ENCODE results near the gene SLC1A5.
"Not testable (repeated sequence)": the region's sequence is repeated elsewhere in the genome, so short reads cannot be mapped to it uniquely, and the experiment has no call there.

SLC1A5 gene

DNA sequence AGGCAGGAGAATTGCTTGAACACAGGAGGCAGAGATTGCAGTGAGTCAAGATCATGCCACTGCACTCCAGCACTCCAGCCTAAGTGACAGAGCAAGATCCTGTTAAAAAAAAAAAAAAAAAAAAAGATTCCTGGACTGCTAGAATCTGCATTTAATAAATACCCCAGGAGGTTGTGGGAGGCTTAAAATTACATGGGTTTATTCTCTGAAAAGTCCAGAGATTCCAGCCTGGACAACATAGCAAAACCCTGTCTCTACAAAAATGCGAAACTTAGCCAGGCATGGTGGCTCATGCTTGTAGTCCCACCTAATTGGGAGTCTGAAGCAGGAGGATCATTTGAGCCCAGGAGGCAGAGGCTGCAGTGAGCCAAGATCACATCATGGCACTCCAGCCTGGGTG is 9.5 kb upstream of the SLC1A5 start:
- no peak for DNase-seq

GRCh38 chr19:46791944-46792343 is 3.5 kb upstream of the SLC1A5 start:
- DNase-seq, result peak; percentile 2 to 73

- no peak for DNase-seq
Observed at GRCh38 chr19:46789371-46789770, 977 bp upstream of the SLC1A5 start.

DNA sequence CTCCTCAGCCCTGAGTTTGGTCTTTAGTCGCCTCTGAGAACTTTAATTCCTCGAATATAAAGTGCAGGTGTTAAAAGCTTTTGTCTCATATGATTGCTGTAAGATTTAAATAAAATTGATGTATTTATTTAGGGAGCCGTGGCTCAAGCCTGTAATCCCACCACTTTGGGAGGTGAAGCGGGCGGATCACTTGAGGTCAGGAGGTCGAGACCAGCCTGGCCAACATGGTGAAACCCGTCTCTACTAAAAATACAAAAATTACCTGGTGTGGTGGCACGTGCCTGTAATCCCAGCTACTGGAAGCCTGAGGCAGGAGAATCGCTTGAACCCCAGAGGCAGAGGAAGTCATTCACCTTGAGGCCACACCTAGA is 559 bp upstream of the SLC1A5 start:
- no peak for DNase-seq

DNA sequence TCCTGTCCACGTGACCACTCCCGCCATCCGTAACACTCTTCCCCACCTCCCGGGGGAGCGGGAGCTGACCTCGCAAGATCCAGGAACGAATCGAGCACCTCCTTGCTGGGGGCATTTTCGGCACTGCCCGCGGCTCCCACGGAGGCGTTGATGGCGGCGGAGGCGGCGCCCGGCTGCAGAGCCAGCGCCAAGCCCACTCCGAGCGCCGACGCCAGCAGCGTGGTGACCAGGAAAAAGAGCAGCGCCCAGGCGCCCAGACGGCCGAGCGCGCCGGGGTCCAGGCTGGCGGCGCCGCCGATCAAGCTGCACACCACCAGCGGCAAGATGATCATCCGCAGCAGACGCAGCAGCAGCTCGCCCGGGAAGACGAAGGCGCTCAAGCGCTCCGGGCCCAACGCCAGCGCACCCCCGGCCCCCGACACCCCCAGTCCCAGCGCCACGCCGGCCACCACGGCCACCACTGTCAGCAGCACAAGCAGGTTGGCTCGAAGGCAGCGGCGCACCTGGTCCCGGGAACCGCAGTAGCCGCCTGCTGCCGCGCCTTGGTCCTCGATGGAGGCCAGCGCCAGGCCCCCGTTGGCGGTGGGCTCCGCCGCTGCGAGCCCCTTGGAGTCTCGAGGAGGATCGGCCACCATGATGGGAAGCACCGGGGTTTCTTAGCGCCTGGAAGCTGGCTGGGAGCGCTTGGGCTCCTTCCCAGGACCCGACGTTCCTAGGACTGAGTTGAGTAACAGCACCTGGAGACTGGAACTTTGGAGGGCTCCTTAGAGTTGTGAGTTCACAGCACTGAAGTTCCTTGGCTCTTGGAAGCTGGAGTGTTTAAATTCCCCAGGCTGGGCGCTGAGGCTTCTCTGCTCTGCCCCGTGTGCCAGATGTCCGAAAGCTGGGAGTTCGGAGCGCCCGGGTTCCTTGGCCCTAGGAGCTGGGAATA is 798 bp downstream of the SLC1A5 start:
- DNase-seq, result peak; percentile 18 to 28

DNA sequence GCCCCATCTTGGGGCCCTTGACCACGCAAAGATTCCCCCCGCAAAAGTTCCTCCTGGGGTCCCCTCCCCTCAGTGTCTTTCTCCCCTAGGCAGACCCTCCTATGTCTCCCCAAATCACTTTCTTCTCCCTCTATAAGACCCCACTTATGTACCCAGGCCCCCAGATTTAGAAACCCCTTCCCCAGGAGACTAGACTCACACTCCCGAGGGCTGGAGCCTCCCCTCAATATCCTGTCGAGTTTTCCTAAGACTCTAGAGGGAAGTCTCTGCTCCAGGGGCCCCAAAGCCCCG is 1.4 kb downstream of the SLC1A5 start:
- no peak for DNase-seq

- peak; percentile 82 to 83 for DNase-seq
Observed at GRCh38 chr19:46786236-46787039, 2.0 kb downstream of the SLC1A5 start.

DNA sequence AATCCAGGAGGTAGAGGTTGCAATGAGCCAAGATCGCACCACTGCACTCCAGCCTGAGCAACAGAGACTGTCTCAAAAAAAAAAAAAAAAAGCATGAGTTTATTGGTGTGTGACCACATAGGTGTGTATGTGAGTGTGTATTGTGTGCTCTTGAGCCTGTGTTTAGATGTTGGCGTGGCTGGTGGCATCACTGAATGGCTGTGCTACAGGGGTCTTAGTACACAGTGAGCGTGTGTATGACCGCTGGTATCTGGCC is 2.5 kb downstream of the SLC1A5 start:
- DNase-seq, result no peak

DNA sequence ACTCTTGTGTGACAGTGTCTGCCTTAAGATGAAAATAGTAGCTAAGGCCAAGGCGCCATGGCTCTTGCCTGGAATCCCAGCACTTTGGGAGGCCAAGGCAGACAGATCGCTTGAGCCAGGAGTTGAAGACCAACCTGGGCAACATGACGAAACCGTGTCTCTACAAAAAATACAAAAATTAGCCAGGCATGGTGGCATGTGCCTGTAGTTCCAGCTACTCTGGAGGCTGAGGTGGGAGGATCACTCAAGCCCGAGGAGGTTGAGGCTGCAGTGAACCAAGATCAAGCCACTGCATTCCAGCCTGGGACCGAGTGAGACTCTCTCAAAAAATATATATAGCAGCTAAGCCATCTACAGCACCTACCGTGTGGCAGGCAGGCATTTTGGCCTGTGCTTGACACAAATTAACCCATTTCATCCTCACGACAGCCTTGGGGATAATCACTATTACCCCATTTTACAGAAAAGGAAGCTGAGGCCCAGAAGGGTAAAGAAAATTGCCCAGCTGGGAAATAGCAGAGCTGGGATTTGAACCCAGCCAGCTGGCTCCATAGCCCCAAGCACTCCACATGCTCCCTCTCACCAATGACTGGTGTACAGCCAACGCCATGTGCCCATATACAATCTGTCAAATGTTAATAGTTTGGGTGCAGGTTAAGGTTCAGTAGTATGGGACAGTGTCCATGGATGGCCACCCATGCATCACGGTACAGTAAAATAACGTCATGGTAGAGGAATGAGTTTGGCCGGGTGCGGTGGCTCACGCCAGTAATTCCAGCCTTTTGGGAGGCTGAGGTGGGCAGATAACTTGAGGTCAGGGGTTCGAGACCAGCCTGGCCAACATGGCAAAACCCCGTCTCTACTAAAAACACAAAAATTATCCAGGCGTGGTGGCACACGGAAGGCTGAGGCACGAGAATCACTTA is 3.1 kb downstream of the SLC1A5 start:
- no peak for DNase-seq

DNA sequence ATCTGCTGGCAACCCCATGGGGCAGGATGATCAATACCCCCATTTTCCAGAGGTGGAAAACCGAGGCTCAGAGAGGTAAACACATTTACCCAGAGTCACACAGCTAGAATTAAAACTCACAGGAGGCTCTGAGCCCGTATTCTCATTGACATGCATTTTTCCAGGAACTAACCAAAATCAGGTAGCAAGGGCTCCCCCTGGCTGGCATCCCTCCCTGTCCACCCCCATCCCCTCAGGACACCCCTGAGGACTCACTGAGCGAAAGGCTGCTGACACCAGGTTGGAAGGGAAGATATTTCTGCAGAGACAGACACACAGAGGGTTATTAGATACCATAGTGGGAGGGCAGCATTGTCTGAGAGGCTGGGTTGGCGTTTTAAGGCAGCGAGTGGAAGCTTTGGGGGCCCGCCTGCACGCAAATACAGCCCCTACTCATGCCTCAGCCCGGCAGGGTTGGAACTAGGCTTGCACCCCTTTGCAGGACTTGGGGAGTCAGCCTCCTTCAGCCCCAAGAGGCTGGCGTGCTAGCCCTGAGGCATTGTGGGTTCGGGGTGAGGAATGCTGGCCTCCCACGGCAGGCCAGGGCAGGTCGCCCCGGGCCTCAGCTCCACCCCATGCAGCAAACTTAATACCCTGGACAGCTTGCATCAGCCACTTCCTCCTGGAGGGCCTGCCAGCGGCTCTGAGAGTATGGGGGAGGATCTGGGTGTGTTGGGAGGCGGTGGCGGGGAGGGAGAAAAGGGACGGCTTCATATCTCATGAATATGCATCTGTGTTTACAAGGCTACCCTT is 3.9 kb downstream of the SLC1A5 start:
- DNase-seq, result peak; percentile 44 to 58

- no peak for DNase-seq
Observed at GRCh38 chr19:46783670-46784069, 4.7 kb downstream of the SLC1A5 start.

GRCh38 chr19:46782355-46783019 is 5.9 kb downstream of the SLC1A5 start:
- DNase-seq, result no peak

DNA sequence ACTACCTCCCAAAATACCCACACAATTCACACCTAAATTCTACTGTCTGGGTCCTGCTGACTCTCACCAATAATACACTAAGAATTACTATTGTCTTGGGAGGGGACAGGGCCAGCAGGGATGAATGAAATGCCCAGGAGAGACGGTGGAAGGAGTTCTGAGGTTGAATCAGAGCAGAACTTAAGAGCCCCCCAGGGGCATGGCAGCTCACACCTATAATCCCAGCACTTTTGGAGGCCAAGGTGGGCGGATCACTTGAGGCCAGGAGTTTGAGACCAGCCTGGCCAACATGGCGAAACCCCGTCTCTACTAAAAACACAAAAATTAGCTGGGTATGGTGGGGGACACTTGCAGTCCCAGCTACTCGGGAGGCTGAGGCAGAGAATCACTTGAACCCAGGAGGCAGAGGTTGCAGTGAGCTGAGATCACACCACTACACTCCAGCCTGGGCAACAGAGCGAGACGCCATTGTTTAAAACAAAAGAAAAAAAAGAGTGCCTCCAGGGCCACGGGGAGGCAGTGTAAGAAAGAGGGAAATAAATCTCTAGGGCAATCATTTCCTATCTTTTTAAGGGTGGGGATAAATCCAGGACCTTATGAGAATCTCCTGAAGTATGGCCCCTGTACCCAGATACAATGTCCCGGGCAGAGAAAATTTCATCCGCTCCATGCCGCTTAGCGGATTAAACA is 10.3 kb downstream of the SLC1A5 start:
- DNase-seq, result not testable (repeated sequence)

DNA sequence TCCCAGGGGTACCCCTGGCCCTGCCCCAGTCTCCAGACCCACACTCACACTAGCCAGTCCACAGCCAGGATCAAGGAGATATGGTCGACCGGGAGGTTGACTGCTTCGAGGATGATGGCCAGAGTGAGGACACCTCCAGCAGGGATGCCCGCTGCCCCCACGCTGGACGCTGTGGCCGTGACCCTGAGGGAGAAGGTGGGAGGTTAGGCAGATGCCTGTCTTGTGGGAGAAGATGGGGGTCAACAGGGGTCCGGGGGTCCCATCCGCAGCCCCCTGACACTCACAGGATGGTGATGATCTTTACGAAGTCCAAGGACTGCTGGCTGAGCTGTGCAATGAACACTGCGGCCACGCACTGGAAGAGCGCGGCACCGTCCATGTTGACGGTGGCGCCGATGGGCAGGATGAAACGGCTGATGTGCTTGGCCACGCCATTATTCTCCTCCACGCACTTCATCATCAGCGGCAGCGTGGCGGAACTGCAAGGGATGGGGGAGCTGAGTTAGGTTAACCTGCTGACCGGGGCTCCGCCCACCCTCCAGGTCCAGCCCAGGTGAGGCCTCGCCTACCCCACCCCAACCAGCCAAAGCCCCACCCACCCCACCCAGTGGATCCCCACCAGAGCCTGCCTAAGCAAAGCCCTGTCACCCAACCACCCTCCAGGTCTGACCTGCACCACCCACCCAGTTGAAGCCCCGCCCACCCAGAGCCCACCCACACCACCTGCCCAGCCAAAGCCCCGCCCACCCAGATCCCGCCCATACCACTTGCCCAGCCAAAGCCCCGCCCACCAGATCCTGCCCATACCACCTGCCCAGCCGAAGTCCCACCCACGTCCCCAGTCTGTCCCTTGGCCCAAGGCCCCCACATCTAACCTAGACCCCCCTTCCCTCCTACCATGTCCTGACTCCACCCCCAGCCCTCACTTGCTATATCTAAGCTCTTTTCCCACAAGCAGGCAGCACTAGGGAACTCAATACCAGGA is 11.2 kb downstream of the SLC1A5 start:
- no peak for DNase-seq

DNA sequence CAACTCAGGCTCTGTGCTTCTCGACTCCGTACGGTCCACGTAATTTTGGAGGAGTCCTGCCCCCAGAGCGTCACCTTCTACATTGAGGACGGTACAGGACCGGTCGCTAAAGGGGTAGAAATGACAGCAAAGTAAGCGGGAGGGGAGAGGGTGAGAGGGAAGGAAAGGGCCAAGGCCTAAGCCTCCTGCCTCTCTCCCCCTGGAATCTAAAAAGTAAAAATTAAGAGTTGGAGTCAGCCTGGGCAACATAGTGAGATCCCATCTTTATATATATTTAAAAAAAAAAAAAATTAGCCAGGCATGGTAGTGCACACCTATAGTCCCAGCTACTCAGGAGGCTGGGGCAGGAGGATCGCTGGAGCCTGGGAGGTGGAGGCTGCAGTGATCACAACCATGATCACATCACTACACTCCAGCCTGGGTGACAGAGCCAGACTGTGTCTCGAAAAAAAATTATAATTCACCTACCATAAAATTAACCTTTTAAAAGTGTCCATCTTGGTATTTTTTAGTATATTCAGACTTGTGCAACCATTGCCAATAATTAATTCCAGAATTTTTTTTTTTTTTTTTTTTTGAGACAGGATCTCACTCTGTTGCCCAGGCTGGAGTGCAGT is 12.6 kb downstream of the SLC1A5 start:
- no peak for DNase-seq

DNA sequence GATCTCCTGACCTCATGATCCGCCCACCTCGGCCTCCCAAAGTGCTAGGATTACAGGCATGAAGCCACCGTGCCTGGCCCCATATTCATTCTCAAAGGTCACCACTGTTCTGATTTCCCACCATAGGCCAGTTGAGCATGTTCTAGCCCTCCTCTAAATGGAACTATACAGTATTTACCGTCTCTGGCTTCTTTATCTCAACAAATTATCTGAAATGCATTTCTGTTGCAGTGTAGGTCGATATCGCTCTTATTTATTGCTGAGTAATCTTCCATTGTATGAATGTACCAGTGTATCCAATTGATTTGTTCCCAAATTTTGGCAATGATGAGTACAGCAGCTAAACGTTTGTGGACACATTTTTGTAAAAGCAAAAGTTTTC is 15.4 kb downstream of the SLC1A5 start:
- DNase-seq, result no peak

DNA sequence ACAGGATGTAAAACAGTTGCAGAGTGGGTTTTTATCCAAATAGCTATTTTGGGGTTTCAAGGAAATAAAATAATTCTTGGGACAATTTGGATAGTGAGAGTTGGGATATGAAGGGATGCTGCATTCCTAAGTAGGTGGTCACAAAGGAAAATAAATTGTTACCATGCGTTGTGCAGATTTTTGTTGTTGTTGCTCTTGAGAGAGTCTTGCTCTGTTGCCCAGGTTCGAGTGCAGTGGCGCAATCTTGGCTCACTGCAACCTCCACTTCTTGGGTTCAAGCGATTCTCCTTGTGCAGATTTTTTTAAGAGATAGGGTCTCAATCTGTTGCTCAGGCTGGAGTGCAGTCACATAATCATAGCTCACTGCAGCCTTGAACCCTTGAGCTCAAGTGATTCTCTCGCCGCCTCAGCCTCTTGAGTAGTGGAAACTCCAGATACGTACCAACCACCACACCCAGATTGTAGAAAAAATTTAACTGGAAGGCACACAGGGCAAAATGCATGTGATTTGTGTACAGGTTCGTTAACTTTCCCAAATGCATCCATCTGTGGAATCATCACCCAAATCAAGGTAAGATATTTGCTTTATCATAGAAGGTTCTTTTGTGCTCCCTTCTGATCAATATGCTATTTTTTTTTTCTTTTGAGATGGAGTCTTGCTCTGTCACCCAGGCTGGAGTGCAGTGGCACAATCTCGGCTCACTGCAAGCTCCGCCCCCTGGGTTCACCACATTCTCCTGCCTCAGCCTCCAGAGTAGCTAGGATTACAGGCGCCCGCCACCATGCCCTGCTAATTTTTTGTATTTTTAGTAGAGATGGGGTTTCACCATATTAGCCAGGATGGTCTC is 16.0 kb downstream of the SLC1A5 start:
- no peak for DNase-seq

- DNase-seq, result not testable (repeated sequence)
Observed at GRCh38 chr19:46768746-46769145, 19.6 kb downstream of the SLC1A5 start.
